Neural cell (in vitro differentiated cells): ENCODE results near the gene CSMD2. TPM values are rescaled to one million over a fixed set of nuclear protein-coding genes. Genes with fewer than 3 reads are reported as not detected.

Experiments used
- H2AFZ ChIP-seq: fragments of 200-600, 300-800 bp; sonication (generic), shearing (Covaris generic); 2 replicates; pipeline ENCODE4 v1.6.0; 2014; ENCODE audit warnings: low read depth, mild to moderate bottlenecking, antibody characterized with exemption, low read length, moderate library complexity
- H3F3A ChIP-seq: fragments of 200-600 bp; shearing (Covaris generic); 2 replicates; pipeline ENCODE4 v1.6.1; 2016; ENCODE audit warnings: mild to moderate bottlenecking, moderate library complexity, mixed read lengths, antibody characterized with exemption, low read length; ENCODE audit not compliant: insufficient read depth, poor library complexity, severe bottlenecking
- H3K27ac ChIP-seq: fragments of 200-600, 300-800 bp; sonication (generic), shearing (Covaris generic); 2 replicates; pipeline ENCODE4 v1.5.1; 2014; ENCODE audit warnings: mild to moderate bottlenecking, low read length, moderate library complexity
- H3K27me3 ChIP-seq: fragments of 300-800, 200-600 bp; sonication (generic), shearing (Covaris generic); 2 replicates; pipeline ENCODE4 v1.6.0; 2014; ENCODE audit warnings: mild to moderate bottlenecking, low read depth, low read length, moderate library complexity; ENCODE audit not compliant: insufficient read depth
- H3K36me3 ChIP-seq: fragments of 300-800, 200-600 bp; sonication (generic), shearing (Covaris generic); 2 replicates; pipeline ENCODE4 v1.5.1; 2014; ENCODE audit warnings: mild to moderate bottlenecking, antibody characterized with exemption, low read length, moderate library complexity; ENCODE audit not compliant: insufficient read depth
- H3K4me2 ChIP-seq: fragments of 300-800, 200-600 bp; sonication (generic), shearing (Covaris generic); 2 replicates; pipeline ENCODE4 v1.6.0; 2014; ENCODE audit warnings: mild to moderate bottlenecking, low read length
- H3K4me3 ChIP-seq: fragments of 300-800, 200-600 bp; sonication (generic), shearing (Covaris generic); 2 replicates; pipeline ENCODE4 v1.5.1; 2014; ENCODE audit warnings: mild to moderate bottlenecking, low read length, moderate library complexity
- H3K79me2 ChIP-seq: fragments of 200-600 bp; shearing (Covaris generic); replicated peaks from 2 replicates; pipeline ENCODE4 v1.6.0; 2014; ENCODE audit warnings: mild to moderate bottlenecking, low read length, moderate library complexity; ENCODE audit not compliant: insufficient read depth
- H3K9ac ChIP-seq: fragments of 300-800, 200-600 bp; sonication (generic), shearing (Covaris generic); 2 replicates; pipeline ENCODE4 v1.6.1; 2016; ENCODE audit warnings: mild to moderate bottlenecking, low read length, mixed read lengths
- H3K9me2 ChIP-seq: fragments of 200-600 bp; shearing (Covaris generic); 2 replicates; pipeline ENCODE4 v1.6.1; 2016; ENCODE audit warnings: mild to moderate bottlenecking, low read length, mixed read lengths; ENCODE audit not compliant: insufficient read depth
- H3K9me3 ChIP-seq: fragments of 200-600, 300-800 bp; sonication (generic), shearing (Covaris generic); 2 replicates; pipeline ENCODE4 v1.6.1; 2016; ENCODE audit warnings: mild to moderate bottlenecking, mixed run types, low read length, moderate library complexity, mixed read lengths
- H4K20me1 ChIP-seq: fragments of 200-600 bp; shearing (Covaris generic); 2 replicates; pipeline ENCODE4 v1.6.1; 2016; ENCODE audit warnings: mild to moderate bottlenecking, mixed run types; ENCODE audit not compliant: insufficient read depth
- CTCF ChIP-seq: fragments of 450-650 bp; IDR thresholded peaks from 2 replicates; pipeline ENCODE4 v1.5.1; 2014; ENCODE audit warnings: antibody characterized with exemption, mild to moderate bottlenecking, moderate library complexity; ENCODE audit not compliant: poor library complexity, severe bottlenecking
- EP300 ChIP-seq: fragments of 450-650 bp; conservative IDR thresholded peaks from 2 replicates; pipeline ENCODE4 v1.6.1; 2014; ENCODE audit warnings: antibody characterized with exemption, mild to moderate bottlenecking, moderate library complexity; ENCODE audit not compliant: poor library complexity, severe bottlenecking
- EZH2 ChIP-seq: fragments of 200-600, 300-800 bp; shearing (Covaris generic), sonication (generic); IDR thresholded peaks from 2 replicates; pipeline ENCODE4 v1.6.1; 2014; ENCODE audit warnings: antibody characterized with exemption, low read length, borderline replicate concordance, mild to moderate bottlenecking; ENCODE audit not compliant: insufficient read depth, poor library complexity, severe bottlenecking
- MXI1 ChIP-seq: fragments of 450-650 bp; conservative IDR thresholded peaks from 2 replicates; pipeline ENCODE4 v1.6.1; 2014; ENCODE audit warnings: antibody characterized with exemption, mild to moderate bottlenecking; ENCODE audit not compliant: poor library complexity, severe bottlenecking
- POLR2AphosphoS5 ChIP-seq: IDR thresholded peaks from 2 replicates; pipeline ENCODE4 v1.6.1; 2012
- RAD21 ChIP-seq: fragments of 450-650 bp; conservative IDR thresholded peaks from 2 replicates; pipeline ENCODE4 v1.6.1; 2014; ENCODE audit warnings: antibody characterized with exemption, mild to moderate bottlenecking, moderate library complexity
- REST ChIP-seq: IDR thresholded peaks from 2 replicates; pipeline ENCODE4 v1.6.1; 2012; ENCODE audit warnings: borderline replicate concordance
- SMC3 ChIP-seq: fragments of 450-650 bp; conservative IDR thresholded peaks from 2 replicates; pipeline ENCODE4 v1.6.1; 2014; ENCODE audit warnings: antibody characterized with exemption, mild to moderate bottlenecking, moderate library complexity; ENCODE audit not compliant: poor library complexity
- TAF1 ChIP-seq: IDR thresholded peaks from 2 replicates; pipeline ENCODE4 v1.6.1; 2012; ENCODE audit warnings: low read depth
- polyA plus RNA-seq: library from polyadenylated mRNA; depleted of rRNA; stranded (reverse); fragments of >200 nt; gene quantifications from 2 replicates; pipeline ENCODE4 v1.2.3, GENCODE V29; 2014

Gene CSMD2
- polyA plus RNA-seq, 1 donor from 2014 or later: 9.6 TPM

GRCh38 chr1:33872683-33873082, 292.3 kb downstream of the CSMD2 start:
- TF ChIP-seq TAF1 (no peak), POLR2AphosphoS5 (no peak), EZH2 (no peak), EP300 (no peak), REST (no peak), CTCF (no peak), RAD21 (no peak), SMC3 (no peak), MXI1 (no peak)
- Histone ChIP-seq H3F3A (no peaks in the 10 kb centered on the region), H4K20me1 (no peaks in the 10 kb centered on the region), H3K9ac (no peak overlapping the region), H3K27me3 (no peaks in the 10 kb centered on the region), H3K9me3 (no peaks in the 10 kb centered on the region), H3K9me2 (no peaks in the 10 kb centered on the region), H3K4me3 (no peak overlapping the region), H3K27ac (no peak overlapping the region), H2AFZ (no peak overlapping the region), H3K79me2 (no peaks in the 10 kb centered on the region), H3K4me2 (no peak overlapping the region), H3K36me3 (no peaks in the 10 kb centered on the region)

- H3K4me3 ChIP-seq: no peak overlapping the region
- no peaks in the 10 kb centered on the region for H3K27me3 ChIP-seq
- no peaks in the 10 kb centered on the region for H3K36me3 ChIP-seq
- H3K79me2 ChIP-seq: no peaks in the 10 kb centered on the region
- no peak overlapping the region for H3K27ac ChIP-seq
- TF ChIP-seq SMC3 (no peak), POLR2AphosphoS5 (no peak), EZH2 (no peak), EP300 (no peak), MXI1 (no peak)
- no peak overlapping the region for H3K4me2 ChIP-seq
- no peaks in the 10 kb centered on the region for H3F3A ChIP-seq
- H3K9ac ChIP-seq: no peak overlapping the region
- no peaks in the 10 kb centered on the region for H4K20me1 ChIP-seq
- no peak overlapping the region for H2AFZ ChIP-seq
- no peaks in the 10 kb centered on the region for H3K9me2 ChIP-seq
- no peaks in the 10 kb centered on the region for H3K9me3 ChIP-seq
These were observed 292.8 kb downstream of the CSMD2 start for GRCh38 chr1:33872275-33872674.
